ENCODE data around the gene ZNF841. TPM values are rescaled to one million over a fixed set of nuclear protein-coding genes. Genes with fewer than 3 reads are reported as not detected.
"Not testable (repeated sequence)": the region's sequence is repeated elsewhere in the genome, so short reads cannot be mapped to it uniquely, and the experiment has no call there.

Gene ZNF841
- total RNA-seq, 1 donor from 2014 or later, result 38.7 TPM

- DNase-seq (ENCODE audit: low spot score), result no peak
Measured at GRCh38 chr19:52066258-52066863, 29.2 kb downstream of the ZNF841 start.

GRCh38 chr19:52065399-52065798 is 30.2 kb downstream of the ZNF841 start:
- DNase-seq (ENCODE audit: low spot score), result no peak

- DNase-seq (ENCODE audit: low spot score), result not testable (repeated sequence)
Measured at GRCh38 chr19:52056480-52056879, 39.1 kb downstream of the ZNF841 start.

DNA sequence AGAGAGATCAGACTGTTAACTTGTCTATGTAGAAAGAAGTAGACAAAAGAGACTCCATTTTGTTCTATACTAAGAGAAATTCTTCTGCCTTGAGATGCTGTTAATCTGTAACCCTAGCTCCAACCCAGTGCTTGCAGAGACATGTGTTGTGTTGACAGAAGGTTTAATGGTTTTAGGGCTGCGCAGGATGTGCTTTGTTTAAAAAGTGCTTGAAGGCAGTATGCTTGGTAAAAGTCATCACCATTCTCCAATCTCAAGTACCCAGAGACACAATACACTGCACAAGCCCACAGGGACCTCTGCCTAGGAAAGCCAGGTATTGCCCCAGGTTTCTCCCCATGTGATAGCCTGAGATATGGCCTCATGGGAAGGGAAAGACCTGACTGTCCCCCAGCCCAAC is 43.8 kb downstream of the ZNF841 start:
- not testable (repeated sequence) for DNase-seq (ENCODE audit: low spot score)

DNA sequence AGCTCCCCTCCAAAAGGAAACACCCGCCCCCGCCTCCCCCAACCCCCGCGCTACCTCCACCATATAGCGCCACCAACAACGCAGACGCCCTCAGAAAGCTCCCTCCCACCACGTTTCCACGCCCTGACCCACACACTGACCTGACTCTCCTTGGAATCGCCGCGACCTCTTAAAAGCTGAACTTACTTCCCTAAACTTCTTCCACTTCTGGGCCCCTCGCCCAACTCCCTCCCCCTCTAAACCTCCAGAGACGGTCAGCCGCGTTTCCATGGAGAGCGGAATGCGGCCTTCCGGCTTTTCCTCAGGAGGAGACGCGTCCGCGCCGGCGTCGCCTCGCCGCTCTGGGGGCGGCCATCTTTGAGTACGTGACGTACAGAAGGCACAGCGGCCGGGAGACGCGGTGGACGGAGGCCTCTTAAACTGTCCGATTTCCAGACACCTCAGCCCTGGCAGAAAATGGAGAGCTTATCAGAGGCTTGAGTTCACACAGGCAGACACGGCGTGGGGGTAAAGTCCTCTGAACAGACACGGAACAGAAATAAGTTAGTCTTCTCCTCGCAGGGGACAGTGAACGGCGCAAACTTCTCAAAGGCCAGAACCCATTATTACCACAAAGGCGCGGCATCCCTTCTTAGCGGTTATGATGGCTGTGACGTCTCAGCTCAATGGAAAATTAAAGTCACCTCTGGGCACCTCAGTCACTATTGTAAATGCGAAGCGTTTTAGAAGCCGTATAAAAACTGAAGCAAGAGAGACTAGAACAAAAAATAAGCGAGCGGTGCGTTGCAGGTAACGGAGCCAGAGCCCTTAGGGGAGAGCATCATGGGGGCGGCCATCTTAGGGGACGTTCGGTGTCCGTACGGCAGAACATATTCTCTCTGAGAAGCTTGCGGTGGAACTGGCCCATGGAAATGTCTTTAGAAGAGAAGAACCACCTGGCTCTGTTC is 46.7 kb downstream of the ZNF841 start, which contains the start of gene ZNF432:
TSS of gene ZNF432 (minus strand) at position 284 of the 947 bp plus-strand sequence. CDS start 1,970 bp downstream, outside the sequence.
- DNase-seq (ENCODE audit: low spot score), result peak; percentile 95

GRCh38 chr19:52039169-52039568 is 56.4 kb downstream of the ZNF841 start:
- no peak for DNase-seq (ENCODE audit: low spot score)

DNA sequence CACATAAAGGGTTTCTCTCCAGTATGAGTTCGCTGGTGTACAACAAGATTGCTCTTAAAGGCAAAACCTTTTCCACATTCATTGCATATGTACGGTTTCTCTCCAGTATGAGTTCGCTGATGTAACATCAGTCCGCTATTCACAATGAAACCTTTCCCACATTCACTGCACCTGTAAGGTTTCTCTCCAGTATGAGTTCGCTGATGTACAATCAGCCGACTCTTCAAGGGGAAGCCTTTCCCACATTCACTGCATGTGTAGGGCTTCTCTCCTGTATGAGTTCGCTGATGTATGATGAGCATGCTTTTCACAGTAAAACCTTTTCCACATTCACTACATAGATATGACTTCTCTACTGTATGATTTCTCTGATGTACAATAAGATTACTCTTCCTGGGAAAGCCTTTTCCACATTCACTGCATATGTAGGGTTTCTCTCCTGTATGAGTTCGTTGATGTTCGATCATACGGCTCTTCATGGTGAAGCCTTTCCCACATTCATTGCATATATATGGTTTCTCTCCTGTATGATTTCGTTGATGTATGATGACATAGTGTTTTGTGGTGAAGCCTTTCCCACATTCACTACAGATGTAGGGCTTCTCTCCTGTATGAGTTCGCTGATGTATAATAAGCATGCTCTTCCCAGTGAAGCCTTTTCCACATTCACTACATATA is 61.4 kb downstream of the ZNF841 start:
- no peak for DNase-seq (ENCODE audit: low spot score)

GRCh38 chr19:52028780-52029123 is 66.8 kb downstream of the ZNF841 start:
- no peak for DNase-seq (ENCODE audit: low spot score)

- peak; percentile 86 for DNase-seq (ENCODE audit: low spot score)
Measured at GRCh38 chr19:52028027-52028779, 67.4 kb downstream of the ZNF841 start, which contains the start of gene ZNF614. Gene ZNF614, minus strand, starts transcription at chr19:52028379. Its CDS starts 2,634 bp downstream, at chr19:52025745.

- not testable (repeated sequence) for DNase-seq (ENCODE audit: low spot score)
Measured at GRCh38 chr19:52026255-52026990, 69.1 kb downstream of the ZNF841 start.

- DNase-seq (ENCODE audit: low spot score), result not testable (repeated sequence)
Measured at GRCh38 chr19:52024478-52024877, 71.1 kb downstream of the ZNF841 start.

- DNase-seq (ENCODE audit: low spot score), result no peak
Measured at GRCh38 chr19:52022193-52022592, 73.4 kb downstream of the ZNF841 start.

- no peak for DNase-seq (ENCODE audit: low spot score)
Measured at GRCh38 chr19:52020506-52020905, 75.1 kb downstream of the ZNF841 start.

Other genes starting within 250 kb of the ZNF841 start
- gene ZNF577, start 207.8 kb downstream of the ZNF841 start, total RNA-seq, result 21.5 TPM
- gene ZNF649, start 190.7 kb downstream of the ZNF841 start, total RNA-seq, result 23.6 TPM
- 10.2 TPM for gene ZNF613, start 168.3 kb downstream of the ZNF841 start, total RNA-seq
- 23.3 TPM for gene ZNF350, start 108.9 kb downstream of the ZNF841 start, total RNA-seq
- 14.9 TPM for gene ZNF615, start 87.6 kb downstream of the ZNF841 start, total RNA-seq
- 10.0 TPM for gene ZNF614, start 67.4 kb downstream of the ZNF841 start, total RNA-seq
- gene ZNF432, start 46.9 kb downstream of the ZNF841 start, total RNA-seq, result 19.7 TPM
- 16.0 TPM for gene ZNF616, start 44.2 kb upstream of the ZNF841 start, total RNA-seq
- gene ZNF836, start 75.9 kb upstream of the ZNF841 start, total RNA-seq, result 22.0 TPM
- gene PPP2R1A, start 94.3 kb upstream of the ZNF841 start, total RNA-seq, result 259 TPM
- 31.8 TPM for gene ZNF766, start 173.8 kb upstream of the ZNF841 start, total RNA-seq
- 23.8 TPM for gene ZNF480, start 201.4 kb upstream of the ZNF841 start, total RNA-seq
- gene ZNF610, start 240.5 kb upstream of the ZNF841 start, total RNA-seq, result 6.9 TPM